GM12892 (cell line): ENCODE measurements around the gene IL33.

ENCODE experiments used
- POLR2AphosphoS5 ChIP-seq: IDR thresholded peaks from 2 replicates; pipeline ENCODE4 v1.6.1; 2011; ENCODE audit warnings: low read depth, low read length, control low read depth
- TAF1 ChIP-seq: IDR thresholded peaks from 2 replicates; pipeline ENCODE4 v1.6.1; 2011; ENCODE audit warnings: low read depth, mild to moderate bottlenecking, control low read depth, low read length, borderline replicate concordance

DNA sequence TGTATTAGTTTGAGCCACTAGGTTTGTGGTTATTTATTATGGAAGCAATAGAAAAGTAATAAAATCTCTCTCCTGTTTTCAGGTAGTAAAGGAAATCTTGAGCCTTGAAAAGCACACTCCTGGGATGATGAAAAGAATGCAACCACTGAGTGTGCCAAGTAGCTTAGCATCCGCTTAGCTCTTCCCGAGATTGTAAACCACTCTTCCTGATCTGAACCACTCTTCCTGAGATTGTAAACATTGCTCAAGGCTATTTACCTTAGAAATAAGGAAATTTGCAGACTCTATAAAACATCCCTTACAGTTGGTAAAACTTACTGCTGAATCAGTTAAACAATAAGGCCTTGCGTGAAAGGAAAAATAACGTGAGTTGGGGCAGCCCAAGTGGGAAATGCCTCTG, 17.4 kb upstream of the IL33 start:
- TF ChIP-seq TAF1 (no peak), POLR2AphosphoS5 (no peak)
